Right atrium auricular region (tissue), 2 donors: ENCODE measurements around the gene TMEM231. TPM values are rescaled to one million over a fixed set of nuclear protein-coding genes. Genes with fewer than 3 reads are reported as not detected.

Experiments used
- DNase-seq: peaks from one replicate; pipeline ENCODE4 v3.0.0-alpha.2; 2019; ENCODE audit warnings: low spot score
- H3K27ac ChIP-seq, 2 donors: fragments of 200-600 bp; sonication (generic); 1 replicate in 1 of 2; 2 replicates in 1 of 2; pipeline ENCODE4 v1.5.1; 2016 to 2019
- H3K27me3 ChIP-seq, 2 donors: fragments of 200-600 bp; sonication (generic); one replicate each; pipeline versions ENCODE4 v1.5.1 to v1.6.0; 2017 to 2019
- H3K36me3 ChIP-seq: fragments of 200-600 bp; sonication (generic); one replicate; pipeline ENCODE4 v1.5.1; 2016
- H3K4me1 ChIP-seq, 2 donors: fragments of 200-600 bp; sonication (generic); one replicate each; pipeline versions ENCODE4 v1.5.1 to v1.6.0; 2017 to 2019
- H3K4me3 ChIP-seq, 2 donors: fragments of 200-600 bp; sonication (generic); 1 replicate in 1 of 2; 2 replicates in 1 of 2; pipeline ENCODE4 v1.5.1; 2017 to 2019; ENCODE audit warnings: mild to moderate bottlenecking in 1 of 2, moderate library complexity in 1 of 2
- H3K9me3 ChIP-seq, 2 donors: fragments of 200-600 bp; sonication (generic); one replicate each; pipeline ENCODE4 v1.5.1; 2019
- total RNA-seq, 2 donors: library from RNA; depleted of rRNA; stranded (reverse); fragments of >200 nt; gene quantifications; one replicate each; pipeline ENCODE4 v1.1.0, GENCODE V29; 2016
- TF ChIP-seq, protein P1 (sequence below), 2 donors: fragments of 200-600 bp; sonication (generic); IDR thresholded peaks; one replicate each; pipeline ENCODE4 v1.5.1; 2019; ENCODE audit warnings: antibody characterized with exemption in 2 of 2

Gene TMEM231
- total RNA-seq, 2 donors from 2014 or later, result 4.7 to 5.9 TPM

DNA sequence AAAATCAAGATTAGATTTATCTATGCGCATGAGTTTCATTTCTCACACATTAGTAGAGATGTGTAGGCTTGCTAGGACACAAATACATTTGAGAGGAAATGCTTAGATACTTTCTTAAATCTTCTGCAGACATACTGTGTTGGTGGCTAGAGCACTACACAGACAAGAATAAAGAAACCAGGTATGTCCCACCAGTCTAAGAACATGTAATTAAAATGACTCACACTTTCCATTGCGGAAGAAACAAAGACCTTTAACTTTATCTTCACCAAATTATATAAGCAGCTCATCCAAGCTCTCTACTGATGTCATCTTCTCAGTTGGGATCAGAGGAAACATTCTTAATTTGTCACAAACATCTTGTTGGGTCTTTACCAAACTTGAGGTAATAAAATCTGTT, 22.7 kb upstream of the TMEM231 start:
- Histone ChIP-seq H3K27ac (no peak overlapping the region), H3K9me3 (no peaks in the 10 kb centered on the region), H3K4me1 (peaks cover 0 to 7% of the 10 kb centered on the region in 2 donors), H3K4me3 (no peak overlapping the region), H3K27me3 (no peaks in the 10 kb centered on the region), H3K36me3 (peaks cover 54% of the 10 kb centered on the region)
- DNase-seq, result no peak
- TF ChIP-seq, protein P1, sequence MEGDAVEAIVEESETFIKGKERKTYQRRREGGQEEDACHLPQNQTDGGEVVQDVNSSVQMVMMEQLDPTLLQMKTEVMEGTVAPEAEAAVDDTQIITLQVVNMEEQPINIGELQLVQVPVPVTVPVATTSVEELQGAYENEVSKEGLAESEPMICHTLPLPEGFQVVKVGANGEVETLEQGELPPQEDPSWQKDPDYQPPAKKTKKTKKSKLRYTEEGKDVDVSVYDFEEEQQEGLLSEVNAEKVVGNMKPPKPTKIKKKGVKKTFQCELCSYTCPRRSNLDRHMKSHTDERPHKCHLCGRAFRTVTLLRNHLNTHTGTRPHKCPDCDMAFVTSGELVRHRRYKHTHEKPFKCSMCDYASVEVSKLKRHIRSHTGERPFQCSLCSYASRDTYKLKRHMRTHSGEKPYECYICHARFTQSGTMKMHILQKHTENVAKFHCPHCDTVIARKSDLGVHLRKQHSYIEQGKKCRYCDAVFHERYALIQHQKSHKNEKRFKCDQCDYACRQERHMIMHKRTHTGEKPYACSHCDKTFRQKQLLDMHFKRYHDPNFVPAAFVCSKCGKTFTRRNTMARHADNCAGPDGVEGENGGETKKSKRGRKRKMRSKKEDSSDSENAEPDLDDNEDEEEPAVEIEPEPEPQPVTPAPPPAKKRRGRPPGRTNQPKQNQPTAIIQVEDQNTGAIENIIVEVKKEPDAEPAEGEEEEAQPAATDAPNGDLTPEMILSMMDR (IDR thresholded peaks at IDR 0.05), result no peak

DNA sequence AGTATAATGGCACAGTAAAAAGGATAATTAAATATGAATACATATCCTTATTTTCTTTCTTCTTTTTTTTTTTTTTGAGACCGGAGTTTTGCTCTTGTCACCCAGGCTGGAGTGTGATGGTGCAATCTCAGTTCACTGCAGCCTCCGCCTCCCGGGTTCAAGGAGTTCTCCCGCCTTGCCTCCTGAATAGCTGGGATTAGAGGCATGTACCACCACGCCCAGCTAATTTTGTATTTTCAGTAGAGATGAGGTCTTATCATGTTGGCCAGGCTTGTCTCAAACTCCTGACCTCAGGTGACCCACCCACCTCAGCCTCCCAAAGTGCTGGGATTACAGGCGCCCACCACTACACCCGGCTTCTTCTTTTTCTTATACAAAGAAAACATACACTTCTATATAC, 22.2 kb upstream of the TMEM231 start:
- Histone ChIP-seq H3K4me1 (peaks cover 0 to 12% of the 10 kb centered on the region in 2 donors), H3K27me3 (no peaks in the 10 kb centered on the region), H3K9me3 (no peaks in the 10 kb centered on the region), H3K36me3 (peaks cover 59% of the 10 kb centered on the region), H3K4me3 (no peak overlapping the region), H3K27ac (no peak overlapping the region)
- DNase-seq, result no peak
- TF ChIP-seq, protein P1 (IDR thresholded peaks at IDR 0.05), result no peak

DNA sequence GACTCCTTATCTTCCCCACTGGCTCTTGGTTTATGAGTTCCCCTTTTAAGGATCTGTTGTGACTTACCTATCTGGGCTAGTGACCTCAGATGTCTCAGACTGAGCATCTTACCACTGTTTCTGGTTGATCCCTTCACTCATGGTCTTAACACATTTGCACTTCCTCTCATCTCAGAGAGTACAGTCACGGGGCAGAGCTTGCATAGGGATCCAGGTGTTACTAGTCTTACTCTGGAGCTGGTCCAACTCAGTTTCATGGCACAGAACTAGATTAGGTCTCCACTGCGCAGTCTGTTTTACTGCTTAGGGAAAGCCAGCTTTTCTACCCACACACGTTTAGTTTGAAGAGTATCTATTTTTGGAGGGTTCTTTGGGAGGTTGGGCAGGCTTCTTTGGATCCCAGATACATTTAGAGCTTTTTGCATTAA, 20.3 kb upstream of the TMEM231 start:
- H3K4me1 ChIP-seq, result peaks cover 0 to 31% of the 10 kb centered on the region in 2 donors

DNA sequence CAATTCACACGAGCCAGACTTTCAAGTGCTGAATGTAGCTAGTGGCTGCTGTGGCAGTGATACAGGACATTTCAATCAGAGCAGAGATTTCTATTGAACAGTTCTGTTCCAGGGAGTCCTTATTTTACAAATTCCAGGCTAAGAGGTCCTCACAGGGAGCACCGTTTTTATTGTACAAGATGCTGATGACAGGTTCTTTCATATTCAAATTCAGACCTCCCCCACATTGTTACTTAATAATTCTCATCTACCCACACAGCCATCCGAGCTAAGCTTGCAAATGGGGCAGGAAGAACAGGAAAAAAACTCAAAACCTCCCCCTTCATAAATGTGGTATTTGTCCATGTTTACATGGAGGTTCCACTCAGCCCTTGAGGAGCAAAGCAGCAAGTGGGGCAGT, 19.9 kb upstream of the TMEM231 start:
- Histone ChIP-seq H3K4me1 (peaks cover 0 to 35% of the 10 kb centered on the region in 2 donors), H3K27ac (no peak overlapping the region), H3K4me3 (no peak overlapping the region), H3K36me3 (peaks cover 80% of the 10 kb centered on the region), H3K9me3 (no peaks in the 10 kb centered on the region), H3K27me3 (no peaks in the 10 kb centered on the region)
- DNase-seq, result no peak
- TF ChIP-seq, protein P1 (IDR thresholded peaks at IDR 0.05), result no peak

More for the DNA sequence above, 20.3 kb upstream of the TMEM231 start:
- DNase-seq, result no peak
- no peaks in the 10 kb centered on the region for H3K27me3 ChIP-seq
- peaks cover 76% of the 10 kb centered on the region for H3K36me3 ChIP-seq
- H3K27ac ChIP-seq, result no peak overlapping the region
- TF ChIP-seq, protein P1 (IDR thresholded peaks at IDR 0.05), result no peak
- H3K9me3 ChIP-seq, result no peaks in the 10 kb centered on the region
- H3K4me3 ChIP-seq, result no peak overlapping the region

DNA sequence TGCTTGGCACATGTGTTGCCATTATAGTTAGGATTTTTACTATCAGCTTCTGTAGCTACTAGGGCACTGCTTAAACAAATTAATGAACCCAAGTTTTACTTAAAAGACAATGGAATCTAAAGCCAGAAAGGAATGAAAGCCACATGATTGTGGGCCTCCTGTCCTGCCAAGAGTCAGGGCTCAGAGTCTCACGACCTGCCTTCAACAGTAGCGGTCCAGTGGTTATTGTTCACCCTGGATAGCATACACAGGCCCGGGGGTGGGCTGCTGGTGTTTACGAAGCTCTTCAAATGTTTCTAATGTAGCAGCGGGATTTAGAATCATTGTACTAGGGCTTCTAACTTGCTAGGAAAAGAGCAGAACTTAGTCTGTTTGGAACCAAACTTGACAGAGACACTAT, 17.9 kb upstream of the TMEM231 start:
- H3K27me3 ChIP-seq, result no peaks in the 10 kb centered on the region
- no peaks in the 10 kb centered on the region for H3K9me3 ChIP-seq
- H3K27ac ChIP-seq, result no peak overlapping the region
- peaks cover 0 to 55% of the 10 kb centered on the region in 2 donors for H3K4me1 ChIP-seq
- no peak for DNase-seq
- peaks cover 88% of the 10 kb centered on the region for H3K36me3 ChIP-seq
- no peak overlapping the region for H3K4me3 ChIP-seq
- TF ChIP-seq, protein P1 (IDR thresholded peaks at IDR 0.05), result no peak

DNA sequence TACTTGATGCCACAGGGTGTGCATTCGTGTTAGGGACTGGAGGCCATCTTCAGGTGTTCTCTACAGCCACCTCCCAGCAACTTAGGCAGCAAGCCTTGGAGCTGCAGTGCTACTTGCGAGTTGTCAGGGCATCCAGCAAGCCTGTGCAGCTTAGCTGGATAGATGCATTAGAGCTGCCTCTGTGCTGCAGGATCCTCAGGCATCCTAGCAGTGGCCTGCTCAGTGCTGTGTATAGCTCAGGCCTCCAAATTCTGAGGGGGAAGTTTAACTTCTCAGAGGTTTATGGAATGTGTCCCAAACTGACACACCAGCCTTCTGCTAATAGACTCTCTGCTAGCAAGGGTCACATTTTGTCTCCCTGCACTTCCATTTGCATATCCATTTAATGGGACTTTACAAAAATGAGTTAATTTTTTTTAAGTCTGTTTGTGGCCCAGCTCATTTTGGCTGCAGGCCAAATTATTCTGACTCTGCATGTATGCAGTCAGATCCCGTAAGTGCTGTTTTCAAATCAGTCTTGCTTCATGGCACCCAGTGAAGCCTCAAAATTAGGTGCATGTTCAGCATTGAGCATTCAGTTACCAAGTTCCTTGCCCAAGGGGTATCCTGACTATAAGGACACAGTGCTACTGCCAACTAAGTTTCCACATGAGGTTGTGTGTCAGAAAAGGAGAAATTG, 17.0 kb upstream of the TMEM231 start:
- no peak for DNase-seq
- H3K4me1 ChIP-seq, result peaks cover 0 to 65% of the 10 kb centered on the region in 2 donors
- TF ChIP-seq, protein P1 (IDR thresholded peaks at IDR 0.05), result no peak
- H3K27me3 ChIP-seq, result no peaks in the 10 kb centered on the region
- no peak overlapping the region for H3K4me3 ChIP-seq
- no peak overlapping the region for H3K27ac ChIP-seq
- H3K9me3 ChIP-seq, result no peaks in the 10 kb centered on the region
- H3K36me3 ChIP-seq, result peaks cover 88% of the 10 kb centered on the region
